DMS114 treated with DMSO at 0.1 percent for 48 hours (cell line): ENCODE data around the gene NOL12.
A peak's percentile ranks its signal among the peaks of the same experiment; 100 is the strongest.
"Not testable (repeated sequence)": the region's sequence is repeated elsewhere in the genome, so short reads cannot be mapped to it uniquely, and the experiment has no call there.

Source experiments
- DNase-seq: peaks from one replicate; lab custom pipeline; 2025; ENCODE audit not compliant: unreplicated experiment; lab: John Stamatoyannopoulos, UW

Gene NOL12

DNA sequence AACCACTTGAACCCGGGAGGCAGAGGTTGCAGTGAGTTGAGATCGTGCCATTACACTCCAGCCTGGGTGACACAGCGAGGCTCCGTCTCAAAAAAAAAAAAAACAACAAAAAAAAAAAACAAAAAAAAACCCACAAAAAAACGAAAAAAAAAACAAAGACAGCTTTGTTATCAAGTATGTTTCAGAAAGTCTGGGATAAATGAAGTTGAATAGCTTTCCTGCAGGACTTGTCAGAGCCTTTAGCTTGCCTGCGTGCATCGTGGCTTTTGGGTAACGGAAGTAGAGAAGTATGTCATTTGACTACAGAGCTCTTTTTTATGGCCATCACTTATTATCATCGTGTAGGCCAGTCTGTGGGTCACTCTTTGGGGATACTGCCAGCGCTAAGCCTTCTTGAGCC is 25.3 kb downstream of the NOL12 start:
- no peak for DNase-seq

DNA sequence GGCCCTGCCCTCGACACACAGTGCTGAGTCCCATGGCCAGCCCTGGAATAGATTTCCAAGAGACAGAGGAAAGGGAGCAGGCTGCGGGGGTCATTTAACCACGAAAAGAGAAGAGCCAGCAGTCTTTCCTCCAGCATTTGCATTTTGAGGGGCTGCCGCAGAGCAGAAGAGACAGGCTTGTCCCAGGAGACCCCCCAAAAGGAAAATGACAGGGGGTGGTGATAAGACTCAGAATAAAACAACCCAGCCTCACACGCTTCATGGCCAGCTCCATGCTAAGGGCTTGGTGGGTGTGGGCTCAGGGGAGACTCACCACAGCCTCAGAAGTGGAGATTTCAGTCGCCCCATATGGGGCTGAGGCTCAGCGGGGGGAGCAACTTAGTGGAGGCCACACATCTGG is 27.6 kb downstream of the NOL12 start:
- DNase-seq = no peak

DNA sequence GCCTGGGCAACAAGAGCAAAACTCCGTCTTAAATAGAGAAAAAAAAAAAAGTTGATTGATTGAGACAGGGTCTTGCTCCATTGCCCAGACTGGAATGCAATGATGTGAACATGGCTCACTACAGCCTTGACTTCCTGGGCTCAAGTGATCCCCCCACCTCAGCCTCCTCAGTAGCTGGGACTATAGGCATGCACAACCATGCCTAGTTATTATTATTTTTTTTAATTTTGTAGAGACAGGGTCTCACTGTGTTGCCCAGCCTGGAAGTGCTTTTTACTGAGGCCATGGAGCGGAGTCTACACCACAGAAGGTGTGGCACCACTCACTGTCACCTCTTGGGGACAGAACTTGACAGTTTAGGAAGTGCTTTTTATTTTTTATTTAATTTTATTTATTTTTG is 28.5 kb downstream of the NOL12 start:
- DNase-seq = no peak

DNA sequence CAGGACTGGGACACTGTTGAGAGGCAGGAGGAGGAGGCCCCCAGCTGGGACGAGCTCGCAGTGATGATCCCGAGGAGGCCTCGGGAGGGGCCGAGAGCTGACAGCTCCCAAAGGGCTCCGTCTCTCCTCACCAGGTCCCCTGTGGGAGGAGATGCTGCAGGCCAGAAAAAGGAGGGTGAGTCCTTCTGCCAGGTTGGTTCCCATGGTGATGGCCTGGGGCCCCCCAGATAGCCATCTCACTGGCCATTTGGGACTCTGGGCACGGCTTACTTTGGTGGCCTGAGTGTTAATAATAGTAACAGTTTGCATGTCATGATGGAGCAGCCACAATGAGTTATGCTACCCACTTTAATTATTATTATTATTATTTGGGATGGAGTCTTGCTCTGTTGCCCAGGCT is 29.6 kb downstream of the NOL12 start:
- no peak for DNase-seq

DNA sequence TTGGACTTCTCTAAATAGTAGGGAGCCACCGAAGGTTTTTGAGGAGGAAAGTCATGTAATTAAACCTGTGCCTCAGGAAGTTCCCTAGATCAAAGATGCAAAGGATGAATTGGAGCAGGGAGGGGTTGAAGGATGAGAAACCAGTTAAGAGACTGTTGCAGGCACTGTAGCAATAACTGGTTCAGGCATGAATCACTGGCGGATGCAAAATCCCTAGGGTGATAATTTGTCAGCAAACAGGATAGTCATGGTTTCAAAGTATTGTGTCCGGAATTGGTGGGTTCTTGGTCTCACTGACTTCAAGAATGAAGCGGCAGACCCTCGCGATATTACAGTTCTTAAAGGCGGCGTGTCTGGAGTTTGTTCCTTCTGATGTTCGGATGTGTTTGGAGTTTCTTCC is 30.6 kb downstream of the NOL12 start:
- no peak for DNase-seq

DNA sequence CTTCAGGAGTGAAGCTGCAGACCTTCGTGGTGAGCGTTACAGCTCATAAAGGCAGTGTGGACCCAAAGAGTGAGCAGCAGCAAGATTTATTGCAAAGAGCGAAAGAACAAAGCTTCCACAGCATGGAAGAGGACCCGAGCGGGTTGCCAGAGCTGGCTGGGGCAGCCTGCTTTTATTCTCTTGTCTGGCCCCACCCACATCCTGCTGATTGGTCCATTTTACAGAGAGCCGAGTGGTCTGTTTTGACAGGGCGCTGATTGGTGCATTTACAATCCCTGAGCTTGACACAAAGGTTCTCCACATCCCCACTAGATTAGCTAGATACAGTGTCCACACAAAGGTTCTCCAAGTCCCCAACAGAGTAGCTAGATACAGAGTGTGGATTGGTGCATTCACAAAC is 31.1 kb downstream of the NOL12 start:
- not testable (repeated sequence) for DNase-seq

DNA sequence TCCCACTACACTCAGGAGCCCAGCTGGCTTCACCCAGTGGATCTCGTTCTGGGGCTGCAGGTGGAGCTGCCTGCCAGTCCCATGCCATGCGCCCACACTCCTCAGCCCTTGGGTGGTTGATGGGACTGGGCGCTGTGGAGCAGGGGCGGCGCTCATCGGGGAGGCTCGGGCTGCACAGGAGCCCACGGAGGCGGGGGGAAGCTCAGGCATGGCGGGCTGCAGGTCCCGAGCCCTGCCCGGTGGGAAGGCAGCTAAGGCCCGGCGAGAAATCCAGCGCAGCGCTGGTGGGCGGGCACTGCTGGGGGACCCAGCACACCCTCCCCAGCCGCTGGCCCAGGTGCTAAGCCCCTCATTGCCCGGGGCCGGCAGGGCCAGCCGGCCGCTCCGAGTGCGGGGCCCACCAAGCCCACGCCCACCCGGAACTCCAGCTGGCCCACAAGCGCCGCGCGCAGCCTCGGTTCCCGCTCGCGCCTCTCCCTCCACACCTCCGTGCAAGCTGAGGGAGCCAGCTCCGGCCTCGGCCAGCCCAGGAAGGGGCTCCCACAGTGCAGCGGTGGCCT is 31.7 kb downstream of the NOL12 start:
- DNase-seq = not testable (repeated sequence)

DNA sequence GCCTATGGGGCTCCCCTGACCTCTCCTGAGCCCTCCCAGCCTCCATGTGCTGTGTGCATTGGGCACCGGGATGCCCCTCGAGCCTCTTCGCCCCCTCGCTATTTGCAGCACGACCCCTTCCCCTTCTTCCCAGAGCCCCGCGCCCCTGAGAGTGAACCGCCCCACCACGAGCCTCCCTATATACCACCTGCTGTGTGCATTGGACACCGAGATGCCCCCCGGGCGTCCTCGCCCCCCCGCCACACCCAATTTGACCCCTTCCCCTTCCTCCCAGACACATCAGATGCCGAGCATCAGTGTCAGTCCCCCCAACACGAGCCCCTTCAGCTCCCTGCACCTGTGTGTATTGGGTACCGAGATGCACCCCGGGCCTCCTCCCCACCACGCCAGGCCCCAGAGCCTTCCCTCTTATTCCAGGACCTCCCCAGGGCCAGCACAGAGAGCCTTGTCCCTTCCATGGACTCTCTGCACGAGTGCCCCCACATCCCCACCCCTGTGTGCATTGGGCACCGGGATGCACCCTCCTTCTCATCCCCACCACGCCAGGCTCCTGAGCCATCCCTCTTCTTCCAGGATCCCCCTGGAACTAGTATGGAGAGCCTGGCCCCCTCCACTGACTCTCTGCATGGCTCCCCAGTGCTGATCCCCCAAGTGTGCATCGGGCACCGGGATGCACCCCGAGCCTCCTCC is 39.6 kb downstream of the NOL12 start:
- DNase-seq = no peak

DNA sequence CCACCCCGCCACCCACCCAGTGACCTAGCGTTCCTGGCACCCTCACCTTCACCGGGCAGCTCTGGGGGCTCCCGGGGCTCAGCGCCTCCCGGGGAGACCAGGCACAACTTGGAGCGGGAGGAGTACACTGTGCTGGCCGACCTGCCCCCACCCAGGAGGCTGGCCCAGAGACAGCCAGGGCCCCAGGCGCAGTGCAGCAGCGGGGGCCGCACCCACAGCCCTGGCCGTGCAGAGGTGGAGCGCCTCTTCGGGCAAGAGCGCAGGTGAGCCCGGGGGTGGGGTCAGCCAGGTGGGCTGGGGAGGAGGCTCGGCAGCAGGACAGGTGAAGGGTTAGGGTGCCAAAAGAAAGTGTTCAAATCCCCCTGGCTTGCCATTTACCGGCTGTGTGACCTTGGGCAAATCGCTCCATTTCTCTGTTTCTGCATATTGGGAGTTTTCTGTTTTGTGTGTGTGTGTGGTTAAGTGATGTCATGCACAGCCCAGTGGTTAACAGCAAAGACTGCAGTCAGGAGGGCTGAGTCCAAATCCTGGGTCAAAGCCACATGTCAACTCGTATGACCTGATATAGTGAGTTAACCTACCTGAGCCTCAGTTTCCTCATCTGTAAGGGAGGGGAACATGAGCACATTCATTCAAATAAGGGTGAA is 40.2 kb downstream of the NOL12 start:
- no peak for DNase-seq

DNA sequence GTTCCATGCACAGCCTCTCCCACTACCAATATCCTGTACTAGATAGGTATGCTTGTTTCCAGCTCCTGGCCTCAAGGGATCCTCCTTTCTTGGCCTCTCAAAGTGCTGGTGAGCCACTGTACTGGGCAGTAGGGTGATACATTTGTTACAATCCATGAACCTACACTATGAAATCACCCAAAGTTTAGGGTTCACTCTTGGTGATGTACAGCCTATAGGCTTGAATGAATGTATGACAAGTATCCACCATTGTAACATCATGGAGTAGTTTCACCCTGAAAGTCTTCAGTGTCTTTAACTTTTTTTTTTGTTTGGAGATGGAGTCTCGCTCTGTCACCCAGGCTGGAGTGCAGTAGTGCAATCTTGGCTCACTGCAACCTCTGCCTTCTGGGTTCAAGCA is 42.5 kb downstream of the NOL12 start:
- DNase-seq = no peak

DNA sequence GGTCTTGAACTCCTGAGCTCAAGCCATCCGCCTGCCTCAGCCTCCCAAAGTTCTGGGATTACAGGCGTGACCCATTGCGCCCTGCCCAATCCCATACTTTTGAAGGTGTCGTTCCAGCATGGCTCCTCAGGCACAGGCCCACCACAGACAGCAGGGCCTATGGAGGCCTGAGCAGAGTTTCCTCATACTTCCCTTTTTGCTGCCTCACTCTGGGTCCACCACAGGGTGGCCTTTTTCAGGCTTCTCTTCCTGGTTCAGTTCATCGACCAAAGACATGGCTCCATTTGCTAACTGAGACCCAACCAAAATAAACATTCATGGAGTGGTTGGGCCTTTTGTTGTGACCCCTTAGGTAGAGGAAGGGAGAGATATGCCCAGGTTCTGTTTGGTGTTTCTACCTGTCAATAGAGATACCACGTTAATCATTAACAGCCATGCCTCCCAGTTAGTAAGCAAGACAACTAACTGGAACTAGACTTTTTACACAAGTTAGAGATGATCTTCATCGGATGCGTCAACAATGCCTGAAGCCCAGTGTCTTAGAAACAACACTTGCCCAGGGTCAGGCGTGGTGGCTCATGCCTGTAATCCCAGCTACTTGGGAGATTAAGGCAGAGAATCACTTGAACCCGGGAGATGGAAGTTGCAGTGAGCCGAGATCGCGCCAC is 45.8 kb downstream of the NOL12 start:
- no peak for DNase-seq

DNA sequence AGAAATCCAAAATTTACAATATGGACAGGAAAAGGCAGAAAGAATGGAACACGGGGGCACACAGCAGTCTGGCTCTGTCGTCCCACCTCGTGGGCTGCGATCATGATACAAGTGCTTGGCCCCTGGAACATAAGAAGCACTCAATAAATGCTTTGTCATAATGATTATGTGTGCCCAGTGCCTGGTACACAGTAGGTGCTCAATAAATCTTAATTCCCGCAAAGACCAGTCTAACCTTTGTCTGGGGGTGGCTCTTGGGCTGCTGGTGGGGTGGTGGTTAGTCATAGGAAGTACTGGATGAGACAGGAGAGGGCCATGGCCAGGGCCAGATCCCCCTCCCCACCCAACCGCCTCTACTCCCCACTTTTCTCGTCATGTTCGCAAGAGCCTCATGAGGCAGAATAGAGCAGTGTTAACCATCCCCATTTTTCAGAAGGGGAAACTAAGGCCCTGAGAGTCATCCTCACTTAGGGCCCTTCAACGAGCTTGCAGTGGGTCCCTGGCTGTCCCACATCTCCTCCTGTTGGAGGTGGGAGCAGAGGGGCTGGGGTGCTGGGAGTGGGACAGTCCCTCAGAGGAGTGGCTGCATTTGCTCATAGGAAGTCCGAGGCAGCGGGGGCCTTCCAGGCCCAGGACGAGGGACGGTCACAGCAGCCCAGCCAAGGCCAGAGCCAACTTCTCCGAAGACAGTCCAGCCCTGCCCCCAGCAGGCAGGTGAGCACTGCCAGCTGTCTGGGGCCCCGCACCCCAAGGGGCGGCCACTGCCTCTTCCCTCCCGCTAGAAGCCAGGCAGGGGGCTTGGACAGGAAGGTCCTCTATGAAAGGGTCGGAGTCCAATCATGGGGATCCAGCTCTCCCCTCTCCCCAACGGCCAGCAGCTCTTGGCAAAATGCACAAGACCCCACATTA is 46.8 kb downstream of the NOL12 start:
- no peak for DNase-seq

DNA sequence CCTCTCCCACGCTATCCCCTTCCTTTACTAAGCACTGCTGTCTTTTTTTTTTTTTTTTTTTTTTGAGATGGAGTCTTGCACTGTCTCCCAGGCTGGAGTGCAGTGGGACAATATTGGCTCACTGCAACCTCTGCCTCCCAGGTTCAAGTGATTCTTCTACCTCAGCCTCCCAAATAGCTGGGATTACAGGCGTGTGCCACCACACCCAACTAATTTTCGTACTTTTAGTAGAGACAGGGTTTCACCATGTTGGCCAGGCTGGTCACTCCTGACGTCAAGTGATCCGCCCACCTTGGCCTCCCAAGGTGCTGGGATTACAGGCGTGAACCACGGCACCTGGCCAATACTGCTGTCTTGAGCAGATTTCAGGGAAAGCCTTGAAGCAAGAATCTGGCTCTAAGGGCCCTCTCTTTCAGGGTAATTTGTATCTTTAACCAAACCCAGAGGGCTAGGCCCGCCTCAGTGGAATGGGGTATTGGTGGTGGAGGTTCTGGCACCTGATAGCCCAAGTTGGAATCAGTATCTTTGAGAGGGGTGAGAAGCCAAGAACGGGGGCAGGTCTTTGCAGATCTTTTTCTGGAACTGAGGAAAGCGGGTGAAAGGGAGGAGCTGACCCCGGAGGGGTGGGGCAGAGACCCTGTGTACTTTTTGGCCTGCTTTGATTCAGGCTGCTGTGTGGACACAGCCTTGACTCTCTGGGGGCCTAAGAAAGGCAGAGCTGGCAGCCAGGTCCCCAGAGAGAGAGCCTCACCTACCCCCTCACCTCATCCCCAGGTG is 47.7 kb downstream of the NOL12 start:
- no peak for DNase-seq

DNA sequence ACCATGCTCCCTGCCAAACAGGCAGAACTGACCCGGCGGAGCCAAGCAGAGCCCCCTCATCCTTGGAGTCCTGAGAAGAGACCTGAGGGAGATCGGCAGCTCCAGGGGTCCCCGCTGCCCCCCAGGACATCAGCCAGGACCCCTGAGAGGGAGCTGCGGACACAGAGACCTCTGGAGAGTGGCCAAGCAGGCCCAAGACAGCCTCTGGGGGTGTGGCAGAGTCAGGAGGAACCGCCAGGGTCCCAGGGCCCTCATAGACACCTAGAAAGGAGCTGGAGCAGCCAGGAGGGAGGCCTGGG is 48.2 kb downstream of the NOL12 start:
- DNase-seq = no peak

DNA sequence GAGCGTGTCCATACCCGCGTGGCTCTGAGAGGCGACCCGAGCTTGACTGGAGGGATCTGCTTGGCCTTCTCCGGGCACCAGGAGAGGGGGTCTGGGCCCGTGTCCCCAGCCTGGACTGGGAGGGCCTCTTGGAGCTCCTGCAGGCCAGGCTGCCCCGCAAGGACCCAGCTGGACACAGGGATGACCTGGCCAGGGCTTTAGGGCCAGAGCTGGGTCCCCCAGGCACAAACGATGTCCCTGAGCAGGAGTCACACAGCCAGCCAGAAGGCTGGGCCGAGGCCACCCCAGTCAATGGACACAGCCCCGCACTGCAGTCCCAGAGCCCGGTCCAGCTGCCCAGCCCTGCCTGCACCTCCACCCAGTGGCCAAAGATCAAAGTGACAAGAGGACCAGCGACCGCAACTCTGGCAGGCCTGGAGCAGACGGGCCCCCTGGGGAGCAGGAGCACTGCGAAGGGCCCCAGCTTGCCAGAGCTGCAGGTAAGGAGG is 48.9 kb downstream of the NOL12 start:
- peak; percentile 12 for DNase-seq

DNA sequence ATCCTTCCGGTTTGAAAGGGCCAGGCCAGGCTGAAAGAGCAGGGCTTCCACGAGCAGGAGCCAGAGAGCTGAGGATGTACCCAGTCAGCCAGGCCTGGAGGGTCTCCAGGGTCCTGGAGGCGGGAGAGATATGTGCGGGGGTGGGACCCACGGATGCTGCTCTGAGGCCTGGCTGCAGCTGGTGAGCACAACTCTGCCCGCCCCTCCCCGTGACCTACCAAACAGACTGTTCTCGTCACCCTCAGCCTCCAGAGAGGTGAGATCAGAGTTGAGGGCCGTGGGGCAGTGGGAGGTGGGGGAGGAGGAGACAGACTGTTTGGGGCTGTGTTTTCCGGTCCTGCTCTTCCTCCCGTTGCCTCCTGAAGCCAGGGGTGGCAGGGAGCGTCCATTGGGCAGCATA is 52.9 kb downstream of the NOL12 start:
- DNase-seq = no peak

DNA sequence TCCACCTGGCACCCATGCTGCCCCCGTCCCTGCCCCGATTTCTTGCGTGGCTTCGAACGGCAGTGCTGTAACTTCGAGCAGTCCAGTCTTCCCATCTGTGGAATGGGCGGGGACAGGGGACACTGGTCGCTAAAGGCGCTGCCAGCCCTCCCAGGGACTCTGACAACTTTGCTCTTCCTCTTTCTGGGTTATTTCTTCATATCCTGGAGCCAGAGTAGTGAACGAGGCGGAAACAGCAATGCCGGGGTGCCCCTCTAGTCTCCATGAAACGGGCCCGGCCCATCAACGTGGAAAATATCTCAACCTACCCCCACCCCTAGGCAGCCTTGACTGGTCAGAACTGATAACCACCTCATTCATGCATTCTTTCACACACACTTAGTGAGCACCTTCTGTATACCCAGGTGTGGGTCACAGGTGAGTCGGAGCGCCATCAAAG is 53.5 kb downstream of the NOL12 start:
- DNase-seq = no peak

DNA sequence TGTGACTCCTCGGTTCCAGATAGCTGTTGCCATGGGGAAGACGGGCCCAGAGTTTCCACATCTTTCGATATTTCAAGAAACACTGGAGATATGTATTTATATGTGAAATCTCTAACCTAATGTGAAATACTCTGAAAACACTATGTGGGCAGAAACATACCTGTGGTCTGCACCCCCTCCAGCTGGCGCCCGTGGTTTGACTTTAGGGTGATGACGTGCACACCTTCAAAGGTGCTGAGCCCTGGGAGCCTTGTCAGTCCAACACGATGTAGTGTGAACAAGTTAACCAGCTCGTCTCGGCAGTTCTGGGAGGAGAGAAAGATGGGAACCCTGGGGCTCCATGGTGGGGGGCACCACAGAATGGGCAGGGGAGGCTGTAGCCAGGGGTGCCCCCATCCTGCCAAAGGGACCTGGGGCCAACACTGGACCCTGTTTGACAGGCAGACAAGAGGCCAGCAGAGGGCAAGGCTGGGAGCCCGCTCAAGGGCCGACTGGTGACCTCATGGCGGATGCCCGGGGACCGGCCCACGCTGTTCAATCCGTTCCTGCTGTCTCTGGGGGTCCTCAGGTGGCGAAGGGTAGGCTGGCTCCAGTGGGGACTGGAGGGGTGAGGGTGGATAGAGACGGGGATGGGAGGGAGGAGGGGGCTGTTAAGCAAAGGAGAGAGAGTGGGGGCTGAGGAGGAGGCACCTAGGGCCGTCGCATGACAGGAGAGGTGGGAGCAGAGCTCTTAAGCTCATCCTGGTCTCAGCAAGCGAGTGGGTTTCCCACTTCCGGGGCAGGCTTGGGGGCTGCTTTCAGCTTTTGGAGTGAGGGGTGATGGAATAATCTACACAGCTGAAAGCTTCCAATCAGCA is 54.5 kb downstream of the NOL12 start:
- DNase-seq = no peak

DNA sequence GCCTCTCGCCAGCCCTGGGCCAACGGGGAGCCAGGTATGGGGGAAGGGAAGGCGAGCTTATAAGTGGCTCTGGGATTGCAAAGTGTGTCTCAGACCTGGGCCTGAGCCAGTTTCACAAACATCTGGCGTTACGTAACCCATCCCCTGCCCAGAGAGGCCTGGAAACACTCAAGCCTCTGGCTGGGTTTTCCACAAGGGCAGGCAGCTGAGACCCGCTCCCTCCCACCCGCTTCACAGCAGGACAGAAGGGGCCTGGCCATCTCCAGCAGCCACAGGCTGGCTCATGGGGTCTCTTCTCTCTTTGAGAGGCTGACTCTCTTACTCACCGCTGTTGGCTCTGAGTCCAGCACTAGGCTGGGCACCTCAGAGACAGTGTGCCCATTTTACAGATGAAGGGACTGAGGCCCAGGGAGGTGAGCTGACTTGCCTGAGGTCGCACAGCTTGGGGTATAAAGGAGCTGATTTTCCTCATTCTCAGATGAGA is 55.2 kb downstream of the NOL12 start:
- no peak for DNase-seq
